HG03097 (cell line): ENCODE data around the gene SERHL2.
"Not testable (repeated sequence)": the region's sequence is repeated elsewhere in the genome, so short reads cannot be mapped to it uniquely, and the experiment has no call there.

Experiments used
- ATAC-seq: cut with Tn5 transposase; IDR thresholded peaks from one replicate; pipeline ENCODE4 v1.9.1; 2021; ENCODE audit not compliant: unreplicated experiment, low FRiP score

The SERHL2 gene

GRCh38 chr22:42603427-42603826, 49.7 kb downstream of the SERHL2 start:
- no peak for ATAC-seq

GRCh38 chr22:42604403-42604802, 50.6 kb downstream of the SERHL2 start:
- ATAC-seq = no peak

- not testable (repeated sequence) for ATAC-seq
Observed at GRCh38 chr22:42607641-42608040, 53.9 kb downstream of the SERHL2 start.

GRCh38 chr22:42608136-42608822, 54.5 kb downstream of the SERHL2 start:
- ATAC-seq = no peak

- no peak for ATAC-seq
Observed at GRCh38 chr22:42608823-42609361, 55.1 kb downstream of the SERHL2 start.

GRCh38 chr22:42610186-42610585, 56.4 kb downstream of the SERHL2 start:
- ATAC-seq = no peak

- ATAC-seq = no peak
Observed at GRCh38 chr22:42611051-42611450, 57.3 kb downstream of the SERHL2 start.

GRCh38 chr22:42612336-42612735, 58.6 kb downstream of the SERHL2 start:
- no peak for ATAC-seq

- no peak for ATAC-seq
Observed at GRCh38 chr22:42613872-42614301, 60.1 kb downstream of the SERHL2 start.

- ATAC-seq = peak; percentile 71
Observed at GRCh38 chr22:42614312-42615091, 60.7 kb downstream of the SERHL2 start, which contains the start of gene POLDIP3. TSS of gene POLDIP3 (minus strand) at chr22:42614883. CDS start at chr22:42614857, 26 bp downstream.

GRCh38 chr22:42615092-42615859, 61.5 kb downstream of the SERHL2 start:
- peak; percentile 61 for ATAC-seq

GRCh38 chr22:42615860-42616175, 62.1 kb downstream of the SERHL2 start:
- ATAC-seq = not testable (repeated sequence)

- ATAC-seq = no peak
Observed at GRCh38 chr22:42617155-42617983, 63.6 kb downstream of the SERHL2 start.

- no peak for ATAC-seq
Observed at GRCh38 chr22:42619261-42620063, 65.7 kb downstream of the SERHL2 start.

GRCh38 chr22:42620084-42620483, 66.3 kb downstream of the SERHL2 start:
- no peak for ATAC-seq

GRCh38 chr22:42621505-42622002, 67.8 kb downstream of the SERHL2 start:
- no peak for ATAC-seq

- ATAC-seq = no peak
Observed at GRCh38 chr22:42622061-42622710, 68.4 kb downstream of the SERHL2 start.

GRCh38 chr22:42623301-42623751, 69.6 kb downstream of the SERHL2 start:
- ATAC-seq = no peak
